GM19468 (cell line): ENCODE data around the gene CIDEA.

Source experiments
- ATAC-seq: cut with Tn5 transposase; IDR thresholded peaks from one replicate; pipeline ENCODE4 v1.9.1; 2021; ENCODE audit warnings: mild to moderate bottlenecking, moderate library complexity, moderate number of reproducible peaks; ENCODE audit not compliant: unreplicated experiment; ENCODE audit errors: extremely low read depth

The CIDEA gene

GRCh38 chr18:12291161-12291560, 37.0 kb downstream of the CIDEA start:
- no peak for ATAC-seq

- ATAC-seq: no peak
These were observed 37.5 kb downstream of the CIDEA start for GRCh38 chr18:12291690-12292089.

- no peak for ATAC-seq
These were observed 39.7 kb downstream of the CIDEA start for GRCh38 chr18:12293831-12294230.

- ATAC-seq: no peak
These were observed 41.4 kb downstream of the CIDEA start for GRCh38 chr18:12295389-12296086.

GRCh38 chr18:12296087-12296403, 41.9 kb downstream of the CIDEA start:
- ATAC-seq: no peak

- ATAC-seq: no peak
These were observed 42.3 kb downstream of the CIDEA start for GRCh38 chr18:12296457-12296856.

GRCh38 chr18:12299862-12300261, 45.7 kb downstream of the CIDEA start:
- no peak for ATAC-seq

GRCh38 chr18:12301263-12302005, 47.3 kb downstream of the CIDEA start:
- no peak for ATAC-seq

- no peak for ATAC-seq
These were observed 48.4 kb downstream of the CIDEA start for GRCh38 chr18:12302391-12303147.

GRCh38 chr18:12304351-12305210, 50.4 kb downstream of the CIDEA start:
- no peak for ATAC-seq

GRCh38 chr18:12305211-12305610, 51.0 kb downstream of the CIDEA start:
- no peak for ATAC-seq

GRCh38 chr18:12305930-12306629, 51.9 kb downstream of the CIDEA start:
- ATAC-seq: no peak

- no peak for ATAC-seq
These were observed 52.9 kb downstream of the CIDEA start for GRCh38 chr18:12306752-12307700.

GRCh38 chr18:12307701-12308385, 53.7 kb downstream of the CIDEA start, which contains the start of gene TUBB6:
Gene TUBB6, plus strand, starts transcription at chr18:12308241. Its CDS starts 52 bp downstream, at chr18:12308293.
- peak; percentile 18 for ATAC-seq

GRCh38 chr18:12308386-12309100, 54.4 kb downstream of the CIDEA start:
- peak; percentile 22 for ATAC-seq

- no peak for ATAC-seq
These were observed 55.6 kb downstream of the CIDEA start for GRCh38 chr18:12309683-12310198.

- ATAC-seq: no peak
These were observed 56.6 kb downstream of the CIDEA start for GRCh38 chr18:12310762-12311161.
